PFSK-1 (cell line): ENCODE results near the gene SSTR3.

Source experiments
- FOXP2 ChIP-seq: optimal IDR thresholded peaks from 2 replicates; pipeline ENCODE3; 2011; ENCODE audit warnings: borderline replicate concordance, control low read depth, inconsistent platforms; ENCODE audit not compliant: insufficient read depth; ENCODE audit errors: extremely low read length, extremely low read depth
- POLR2AphosphoS5 ChIP-seq: IDR thresholded peaks from 2 replicates; pipeline ENCODE4 v1.6.1; 2012; ENCODE audit warnings: low read depth, mild to moderate bottlenecking, control low read depth, low read length, moderate library complexity
- SIN3A ChIP-seq: IDR thresholded peaks from 2 replicates; pipeline ENCODE4 v1.6.1; 2012; ENCODE audit warnings: mild to moderate bottlenecking, low read length, moderate library complexity, borderline replicate concordance; ENCODE audit not compliant: insufficient read depth
- TAF1 ChIP-seq: IDR thresholded peaks from 2 replicates; pipeline ENCODE4 v1.6.1; 2012; ENCODE audit warnings: low read length, control low read depth, borderline replicate concordance; ENCODE audit not compliant: insufficient read depth
- TF ChIP-seq, protein P1 (sequence below), 2 experiments: IDR thresholded peaks; 2 replicates each; pipeline versions ENCODE4 v1.6.1 to v1.8.0; 2011 to 2012; ENCODE audit warnings: low read depth in 2 of 2, low read length in 2 of 2, control low read depth in 1 of 2, inconsistent platforms in 1 of 2, mild to moderate bottlenecking in 1 of 2, moderate library complexity in 1 of 2; ENCODE audit not compliant: insufficient read depth in 1 of 2

DNA sequence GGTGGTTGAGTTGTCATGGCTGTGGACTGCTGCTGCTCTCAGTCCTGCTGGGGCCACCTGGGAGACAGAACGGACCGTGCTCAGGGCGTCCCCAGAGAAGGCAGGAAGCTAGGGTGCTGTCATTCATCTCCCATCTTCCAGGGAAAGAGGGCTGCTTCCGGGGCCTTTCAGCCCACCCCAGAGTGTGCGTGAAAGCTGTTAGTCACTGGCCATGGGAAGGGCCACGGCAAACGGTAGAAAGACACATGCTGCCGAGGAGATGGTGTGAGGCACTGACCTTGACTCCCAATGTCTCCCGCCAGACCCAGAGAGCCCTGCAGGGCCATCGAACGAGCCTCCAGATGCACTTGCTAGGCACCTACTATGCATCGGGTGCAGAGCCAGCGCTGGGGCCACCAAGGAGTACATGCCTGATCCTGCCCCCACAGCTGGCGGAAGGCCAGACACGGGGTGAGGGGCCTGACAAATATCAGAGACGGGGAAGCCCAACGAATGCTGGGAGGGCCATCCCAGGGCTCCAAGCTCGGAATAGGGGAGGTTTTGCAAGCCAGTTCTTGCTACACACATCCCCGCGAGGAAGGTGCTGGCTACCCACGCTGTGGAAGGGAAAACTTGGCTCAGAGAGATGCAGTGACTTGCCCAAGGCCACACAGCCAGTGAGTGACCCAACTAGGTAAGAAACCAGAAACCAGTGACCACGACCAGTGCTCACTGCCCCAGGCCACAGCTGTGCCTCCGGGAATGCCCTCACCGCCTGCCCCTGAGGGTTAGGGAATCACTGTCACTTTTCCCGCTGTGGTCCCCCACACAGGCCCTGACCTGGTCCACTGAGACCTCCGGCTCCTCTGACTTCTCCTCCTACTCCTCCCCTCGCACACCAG is 21.7 kb upstream of the SSTR3 start:
- TF ChIP-seq POLR2AphosphoS5 (no peak), SIN3A (no peak), FOXP2 (no peak), TAF1 (no peak)
- TF ChIP-seq, protein P1, sequence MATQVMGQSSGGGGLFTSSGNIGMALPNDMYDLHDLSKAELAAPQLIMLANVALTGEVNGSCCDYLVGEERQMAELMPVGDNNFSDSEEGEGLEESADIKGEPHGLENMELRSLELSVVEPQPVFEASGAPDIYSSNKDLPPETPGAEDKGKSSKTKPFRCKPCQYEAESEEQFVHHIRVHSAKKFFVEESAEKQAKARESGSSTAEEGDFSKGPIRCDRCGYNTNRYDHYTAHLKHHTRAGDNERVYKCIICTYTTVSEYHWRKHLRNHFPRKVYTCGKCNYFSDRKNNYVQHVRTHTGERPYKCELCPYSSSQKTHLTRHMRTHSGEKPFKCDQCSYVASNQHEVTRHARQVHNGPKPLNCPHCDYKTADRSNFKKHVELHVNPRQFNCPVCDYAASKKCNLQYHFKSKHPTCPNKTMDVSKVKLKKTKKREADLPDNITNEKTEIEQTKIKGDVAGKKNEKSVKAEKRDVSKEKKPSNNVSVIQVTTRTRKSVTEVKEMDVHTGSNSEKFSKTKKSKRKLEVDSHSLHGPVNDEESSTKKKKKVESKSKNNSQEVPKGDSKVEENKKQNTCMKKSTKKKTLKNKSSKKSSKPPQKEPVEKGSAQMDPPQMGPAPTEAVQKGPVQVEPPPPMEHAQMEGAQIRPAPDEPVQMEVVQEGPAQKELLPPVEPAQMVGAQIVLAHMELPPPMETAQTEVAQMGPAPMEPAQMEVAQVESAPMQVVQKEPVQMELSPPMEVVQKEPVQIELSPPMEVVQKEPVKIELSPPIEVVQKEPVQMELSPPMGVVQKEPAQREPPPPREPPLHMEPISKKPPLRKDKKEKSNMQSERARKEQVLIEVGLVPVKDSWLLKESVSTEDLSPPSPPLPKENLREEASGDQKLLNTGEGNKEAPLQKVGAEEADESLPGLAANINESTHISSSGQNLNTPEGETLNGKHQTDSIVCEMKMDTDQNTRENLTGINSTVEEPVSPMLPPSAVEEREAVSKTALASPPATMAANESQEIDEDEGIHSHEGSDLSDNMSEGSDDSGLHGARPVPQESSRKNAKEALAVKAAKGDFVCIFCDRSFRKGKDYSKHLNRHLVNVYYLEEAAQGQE (IDR thresholded peaks at IDR 0.05; ENCODE audit: insufficient read depth in 1 of 2, low read depth in 2 of 2, low read length in 2 of 2), result no peak
